Hepatocyte (in vitro differentiated cells): Measurements from ENCODE around the gene ATP2B1. TPM values are rescaled to one million over a fixed set of nuclear protein-coding genes. Genes with fewer than 3 reads are reported as not detected.

ENCODE experiments used
- DNase-seq: peaks from one replicate; pipeline ENCODE4 v3.0.0-alpha.2; 2016; ENCODE audit warnings: low spot score
- H2AFZ ChIP-seq: fragments of 200-600 bp; sonication (generic); 2 replicates; pipeline ENCODE4 v1.6.0; 2016; ENCODE audit warnings: antibody characterized with exemption, mild to moderate bottlenecking
- H3K27ac ChIP-seq: fragments of 200-600 bp; sonication (generic); 2 replicates; pipeline ENCODE4 v1.5.1; 2016; ENCODE audit warnings: mild to moderate bottlenecking
- H3K27me3 ChIP-seq: fragments of 200-600 bp; sonication (generic); 2 replicates; pipeline ENCODE4 v1.6.1; 2016
- H3K36me3 ChIP-seq: fragments of 200-600 bp; sonication (generic); replicated peaks from 2 replicates; pipeline ENCODE4 v1.5.1; 2016; ENCODE audit warnings: low read depth; ENCODE audit not compliant: insufficient read depth
- H3K4me1 ChIP-seq: fragments of 200-600 bp; sonication (generic); 2 replicates; pipeline ENCODE4 v1.5.1; 2016; ENCODE audit warnings: mild to moderate bottlenecking, moderate library complexity; ENCODE audit not compliant: insufficient read depth
- H3K4me2 ChIP-seq: fragments of 200-600 bp; sonication (generic); 2 replicates; pipeline ENCODE4 v1.6.0; 2016
- H3K4me3 ChIP-seq: fragments of 200-600 bp; sonication (generic); 2 replicates; pipeline ENCODE4 v1.5.1; 2016; ENCODE audit warnings: mild to moderate bottlenecking
- H3K79me2 ChIP-seq: fragments of 200-600 bp; sonication (generic); 2 replicates; pipeline ENCODE4 v1.6.0; 2017; ENCODE audit warnings: mild to moderate bottlenecking
- H3K9me2 ChIP-seq: fragments of 200-600 bp; sonication (generic); replicated peaks from 2 replicates; pipeline ENCODE4 v1.6.0; 2017; ENCODE audit warnings: mild to moderate bottlenecking; ENCODE audit not compliant: insufficient read depth
- H3K9me3 ChIP-seq: fragments of 200-600 bp; sonication (generic); 2 replicates; pipeline ENCODE4 v1.5.1; 2016; ENCODE audit warnings: low read depth, mild to moderate bottlenecking
- H4K20me1 ChIP-seq: fragments of 200-600 bp; sonication (generic); 2 replicates; pipeline ENCODE4 v1.6.0; 2016; ENCODE audit warnings: mild to moderate bottlenecking; ENCODE audit not compliant: insufficient read depth, poor library complexity, severe bottlenecking
- EZH2 ChIP-seq: fragments of 200-600 bp; sonication (generic); IDR thresholded peaks from 2 replicates; pipeline ENCODE4 v1.6.1; 2016; ENCODE audit warnings: antibody characterized with exemption, mild to moderate bottlenecking, borderline replicate concordance
- EZH2phosphoT487 ChIP-seq: fragments of 200-600 bp; sonication (generic); IDR thresholded peaks from one replicate; pipeline ENCODE4 v1.6.1; 2018; ENCODE audit warnings: antibody characterized with exemption, mild to moderate bottlenecking, low read depth, moderate library complexity; ENCODE audit not compliant: unreplicated experiment, severe bottlenecking
- WGBS: methylation state at CpG from one replicate; pipeline ENCODE4 v1.1.6; 2016; ENCODE audit warnings: low lambda C conversion rate; ENCODE audit errors: missing lambda C conversion rate; 5-methylcytosine and 5-hydroxymethylcytosine counted together
- polyA plus RNA-seq: library from polyadenylated mRNA; unstranded; fragments of >200 nt; fragmentation: Nextera tagmentation; extraction: Ambion mirVana; gene quantifications from 2 replicates; pipeline ENCODE4 v1.2.1, GENCODE V29; 2016
- total RNA-seq: library from RNA; depleted of rRNA; stranded (reverse); fragments of >200 nt; gene quantifications from 2 replicates; pipeline ENCODE4 v1.2.3, GENCODE V29; 2014
- TF ChIP-seq, protein P1 (sequence below): fragments of 200-600 bp; sonication (generic); IDR thresholded peaks from 2 replicates; pipeline ENCODE4 v1.5.1; 2016; ENCODE audit warnings: antibody characterized with exemption, mild to moderate bottlenecking; ENCODE audit not compliant: poor library complexity

The ATP2B1 gene
- total and polyA plus RNA-seq, 2 experiments from 2014 or later, result 52.2 to 67.2 TPM

DNA sequence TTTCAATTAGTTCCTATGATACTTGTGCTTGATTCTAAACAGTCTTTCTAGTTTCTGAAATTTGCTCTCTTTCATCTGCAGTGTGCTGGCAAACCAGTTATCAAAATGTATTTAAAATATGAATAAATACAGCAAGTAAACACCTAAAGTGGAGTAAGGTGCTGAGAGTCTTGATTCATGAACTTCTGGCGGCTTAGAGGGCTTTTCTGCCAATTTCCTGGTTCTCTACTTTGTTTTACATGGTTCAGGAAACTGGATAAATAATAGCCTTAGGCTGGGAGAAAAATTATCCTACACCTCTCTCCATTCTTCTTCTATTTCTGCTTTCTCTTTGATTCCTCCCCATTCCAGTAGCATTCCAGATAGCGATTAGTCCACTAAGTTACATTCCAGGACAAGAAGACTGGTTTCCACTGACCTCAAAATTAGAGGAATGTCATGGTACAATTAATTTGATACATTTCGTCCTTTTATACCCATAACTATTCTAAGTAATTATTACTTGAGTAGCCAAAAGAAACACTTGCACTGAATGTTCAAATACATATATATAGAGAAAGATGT is 14.9 kb downstream of the ATP2B1 start:
- Histone ChIP-seq H3K9me2 (no peaks in the 10 kb centered on the region), H2AFZ (no peak overlapping the region), H3K4me2 (no peak overlapping the region), H3K4me3 (no peak overlapping the region), H4K20me1 (peaks cover 28% of the 10 kb centered on the region), H3K27me3 (no peaks in the 10 kb centered on the region), H3K36me3 (no peaks in the 10 kb centered on the region), H3K79me2 (peaks cover 100% of the 10 kb centered on the region), H3K27ac (no peak overlapping the region), H3K4me1 (no peaks in the 10 kb centered on the region), H3K9me3 (no peaks in the 10 kb centered on the region)
- 63% methylated on average over 3 of the region's 3 CpGs for WGBS
- no peak for TF ChIP-seq EZH2phosphoT487
- TF ChIP-seq EZH2, result no peak
- TF ChIP-seq, protein P1, sequence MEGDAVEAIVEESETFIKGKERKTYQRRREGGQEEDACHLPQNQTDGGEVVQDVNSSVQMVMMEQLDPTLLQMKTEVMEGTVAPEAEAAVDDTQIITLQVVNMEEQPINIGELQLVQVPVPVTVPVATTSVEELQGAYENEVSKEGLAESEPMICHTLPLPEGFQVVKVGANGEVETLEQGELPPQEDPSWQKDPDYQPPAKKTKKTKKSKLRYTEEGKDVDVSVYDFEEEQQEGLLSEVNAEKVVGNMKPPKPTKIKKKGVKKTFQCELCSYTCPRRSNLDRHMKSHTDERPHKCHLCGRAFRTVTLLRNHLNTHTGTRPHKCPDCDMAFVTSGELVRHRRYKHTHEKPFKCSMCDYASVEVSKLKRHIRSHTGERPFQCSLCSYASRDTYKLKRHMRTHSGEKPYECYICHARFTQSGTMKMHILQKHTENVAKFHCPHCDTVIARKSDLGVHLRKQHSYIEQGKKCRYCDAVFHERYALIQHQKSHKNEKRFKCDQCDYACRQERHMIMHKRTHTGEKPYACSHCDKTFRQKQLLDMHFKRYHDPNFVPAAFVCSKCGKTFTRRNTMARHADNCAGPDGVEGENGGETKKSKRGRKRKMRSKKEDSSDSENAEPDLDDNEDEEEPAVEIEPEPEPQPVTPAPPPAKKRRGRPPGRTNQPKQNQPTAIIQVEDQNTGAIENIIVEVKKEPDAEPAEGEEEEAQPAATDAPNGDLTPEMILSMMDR, result no peak
- no peak for DNase-seq

DNA sequence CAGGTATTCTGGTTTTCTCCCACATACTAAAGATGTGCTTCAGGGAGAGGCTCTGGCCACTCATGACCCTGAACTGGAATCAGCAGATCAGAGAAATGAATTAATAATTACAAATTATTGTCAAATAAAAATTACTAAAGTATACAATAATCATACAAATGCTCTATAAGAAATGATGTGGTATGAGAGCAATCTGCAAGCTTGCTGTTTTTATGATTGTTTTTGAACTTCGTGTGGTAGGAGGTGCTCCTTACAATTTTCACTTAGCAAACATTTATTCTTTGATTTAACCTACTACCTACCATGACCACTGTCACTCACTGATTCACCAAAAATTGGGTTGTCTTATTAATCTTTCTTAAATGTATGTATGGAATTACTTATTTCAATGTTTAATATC is 16.2 kb downstream of the ATP2B1 start:
- 83% methylated on average over 1 of the region's 1 CpG for WGBS
- Histone ChIP-seq H3K4me3 (no peak overlapping the region), H2AFZ (no peak overlapping the region), H3K4me1 (no peaks in the 10 kb centered on the region), H3K27ac (no peak overlapping the region), H3K4me2 (no peak overlapping the region), H3K79me2 (peaks cover 100% of the 10 kb centered on the region), H3K9me2 (no peaks in the 10 kb centered on the region), H3K9me3 (no peaks in the 10 kb centered on the region), H3K36me3 (no peaks in the 10 kb centered on the region), H3K27me3 (no peaks in the 10 kb centered on the region), H4K20me1 (peaks cover 40% of the 10 kb centered on the region)
- TF ChIP-seq EZH2 (no peak), EZH2phosphoT487 (no peak)
- TF ChIP-seq, protein P1, result no peak
- DNase-seq, result no peak

DNA sequence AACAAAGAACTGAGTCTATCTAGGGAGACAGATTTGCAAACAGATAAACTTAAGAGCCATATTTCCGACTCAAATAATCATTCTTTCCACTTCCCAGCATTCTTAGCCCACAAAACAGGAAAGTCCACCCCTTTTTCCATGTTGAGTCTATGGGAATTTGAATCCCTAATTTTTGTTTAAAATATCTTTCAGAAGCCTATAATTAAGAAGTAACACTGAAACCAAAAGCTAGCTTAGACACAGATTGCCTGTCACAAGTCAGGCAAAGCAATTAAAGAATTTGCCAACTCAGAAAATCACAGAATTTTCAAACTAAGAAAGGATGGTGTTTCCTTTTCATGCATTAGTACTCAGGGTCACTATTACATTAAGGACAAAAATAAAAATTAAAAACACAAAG is 17.0 kb downstream of the ATP2B1 start:
- H4K20me1 ChIP-seq, result peaks cover 42% of the 10 kb centered on the region
- H2AFZ ChIP-seq, result no peak overlapping the region
- H3K9me3 ChIP-seq, result no peaks in the 10 kb centered on the region
- no peaks in the 10 kb centered on the region for H3K4me1 ChIP-seq
- TF ChIP-seq EZH2, result no peak
- TF ChIP-seq, protein P1, result no peak
- TF ChIP-seq EZH2phosphoT487, result no peak
- no peaks in the 10 kb centered on the region for H3K36me3 ChIP-seq
- no peak for DNase-seq
- H3K79me2 ChIP-seq, result peaks cover 100% of the 10 kb centered on the region
- no peaks in the 10 kb centered on the region for H3K27me3 ChIP-seq
- no peak overlapping the region for H3K4me2 ChIP-seq
- H3K27ac ChIP-seq, result no peak overlapping the region
- H3K9me2 ChIP-seq, result no peaks in the 10 kb centered on the region
- H3K4me3 ChIP-seq, result no peak overlapping the region
- WGBS, result 70% methylated on average over 1 of the region's 1 CpG

DNA sequence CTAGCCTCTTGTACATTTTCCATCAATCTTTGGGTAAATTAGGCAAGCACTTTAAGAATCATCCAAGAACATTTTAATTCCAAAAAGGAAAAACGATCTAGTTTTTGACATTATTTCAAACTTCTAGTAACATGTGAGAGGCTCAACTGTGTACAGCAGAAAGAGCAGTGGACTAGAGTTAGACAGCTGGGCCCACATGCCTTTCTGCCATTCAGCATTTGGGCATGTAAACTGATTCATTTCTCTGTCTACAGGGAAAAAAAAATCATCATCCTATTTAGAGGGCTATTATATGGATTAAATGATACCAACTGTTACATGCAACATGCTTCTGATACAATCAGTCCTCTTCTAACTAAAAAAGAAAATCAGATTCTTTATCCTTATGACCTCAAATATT is 17.7 kb downstream of the ATP2B1 start:
- WGBS, result 65% methylated on average over 1 of the region's 1 CpG
- H3K4me1 ChIP-seq, result no peaks in the 10 kb centered on the region

More for the DNA sequence above, 17.7 kb downstream of the ATP2B1 start:
- no peak for DNase-seq
- no peak for TF ChIP-seq EZH2phosphoT487
- TF ChIP-seq EZH2, result no peak
- TF ChIP-seq, protein P1, result no peak
- Histone ChIP-seq H3K9me3 (no peaks in the 10 kb centered on the region), H4K20me1 (peaks cover 38% of the 10 kb centered on the region), H3K27ac (no peak overlapping the region), H3K9me2 (no peaks in the 10 kb centered on the region), H3K79me2 (peaks cover 100% of the 10 kb centered on the region), H3K36me3 (no peaks in the 10 kb centered on the region), H3K4me2 (no peak overlapping the region), H3K4me3 (no peak overlapping the region), H2AFZ (no peak overlapping the region), H3K27me3 (no peaks in the 10 kb centered on the region)
